GM20000 (cell line): ENCODE data around the gene SPI1.

Source experiments
- DNase-seq: peaks from one replicate; pipeline ENCODE4 v3.0.0; 2012; ENCODE audit warnings: low spot score
- TF ChIP-seq, protein P1 (sequence below): IDR thresholded peaks from 2 replicates; pipeline ENCODE4 v1.5.1; 2012; ENCODE audit warnings: mild to moderate bottlenecking, control low read depth; ENCODE audit errors: extremely low read depth, missing control alignments

Gene SPI1

GRCh38 chr11:47375020-47375419 lies 3.3 kb downstream of the SPI1 start:
- TF ChIP-seq, protein P1, sequence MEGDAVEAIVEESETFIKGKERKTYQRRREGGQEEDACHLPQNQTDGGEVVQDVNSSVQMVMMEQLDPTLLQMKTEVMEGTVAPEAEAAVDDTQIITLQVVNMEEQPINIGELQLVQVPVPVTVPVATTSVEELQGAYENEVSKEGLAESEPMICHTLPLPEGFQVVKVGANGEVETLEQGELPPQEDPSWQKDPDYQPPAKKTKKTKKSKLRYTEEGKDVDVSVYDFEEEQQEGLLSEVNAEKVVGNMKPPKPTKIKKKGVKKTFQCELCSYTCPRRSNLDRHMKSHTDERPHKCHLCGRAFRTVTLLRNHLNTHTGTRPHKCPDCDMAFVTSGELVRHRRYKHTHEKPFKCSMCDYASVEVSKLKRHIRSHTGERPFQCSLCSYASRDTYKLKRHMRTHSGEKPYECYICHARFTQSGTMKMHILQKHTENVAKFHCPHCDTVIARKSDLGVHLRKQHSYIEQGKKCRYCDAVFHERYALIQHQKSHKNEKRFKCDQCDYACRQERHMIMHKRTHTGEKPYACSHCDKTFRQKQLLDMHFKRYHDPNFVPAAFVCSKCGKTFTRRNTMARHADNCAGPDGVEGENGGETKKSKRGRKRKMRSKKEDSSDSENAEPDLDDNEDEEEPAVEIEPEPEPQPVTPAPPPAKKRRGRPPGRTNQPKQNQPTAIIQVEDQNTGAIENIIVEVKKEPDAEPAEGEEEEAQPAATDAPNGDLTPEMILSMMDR: no peak
- no peak for DNase-seq

- no peak for DNase-seq
- TF ChIP-seq, protein P1: no peak
Measured at GRCh38 chr11:47374720-47375019, 3.7 kb downstream of the SPI1 start.

DNA sequence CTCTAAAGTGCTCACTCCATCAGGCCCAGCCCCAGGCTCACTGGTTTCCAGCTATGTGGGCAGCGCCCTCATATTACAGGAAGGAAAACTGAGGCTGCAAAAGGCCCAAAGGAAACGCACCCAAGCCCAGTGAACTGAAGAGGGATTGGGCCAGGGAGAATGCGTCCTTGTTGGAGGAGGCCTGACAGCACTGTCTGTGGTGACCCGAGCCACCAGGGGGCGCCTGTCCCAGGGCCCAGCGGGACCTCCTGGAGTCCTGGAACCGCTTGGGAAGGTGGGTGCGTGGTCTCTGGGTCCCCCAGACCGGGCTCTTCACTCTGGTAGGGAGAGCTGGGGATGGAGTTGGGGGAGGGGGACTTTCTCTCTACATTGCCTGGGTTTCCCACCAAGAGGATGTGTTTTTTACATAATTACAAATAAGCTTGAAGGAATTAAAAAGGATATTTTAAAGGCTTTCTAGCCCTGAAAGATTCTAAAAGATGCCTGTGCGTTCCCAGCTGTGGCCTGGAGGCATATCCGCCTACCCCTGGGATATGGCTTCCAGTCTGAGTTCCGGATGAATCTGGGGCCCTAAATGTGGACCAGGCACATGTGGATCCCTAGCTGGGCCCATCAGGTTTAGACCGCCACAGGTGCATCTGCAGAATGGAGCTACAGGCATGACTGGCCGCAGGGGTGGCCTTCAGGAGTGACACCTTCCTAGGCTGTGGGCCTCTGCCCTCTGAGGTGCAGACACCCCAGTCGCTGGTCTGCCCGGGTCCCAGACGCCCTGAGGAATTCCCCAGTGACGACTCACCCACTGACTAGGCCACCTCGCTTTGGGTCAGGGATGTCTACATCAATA lies 4.2 kb downstream of the SPI1 start:
- DNase-seq: peak; percentile 80
- TF ChIP-seq, protein P1: peak; percentile 68

- no peak for DNase-seq
- TF ChIP-seq, protein P1: no peak
Measured at GRCh38 chr11:47372422-47372821, 5.9 kb downstream of the SPI1 start.

DNA sequence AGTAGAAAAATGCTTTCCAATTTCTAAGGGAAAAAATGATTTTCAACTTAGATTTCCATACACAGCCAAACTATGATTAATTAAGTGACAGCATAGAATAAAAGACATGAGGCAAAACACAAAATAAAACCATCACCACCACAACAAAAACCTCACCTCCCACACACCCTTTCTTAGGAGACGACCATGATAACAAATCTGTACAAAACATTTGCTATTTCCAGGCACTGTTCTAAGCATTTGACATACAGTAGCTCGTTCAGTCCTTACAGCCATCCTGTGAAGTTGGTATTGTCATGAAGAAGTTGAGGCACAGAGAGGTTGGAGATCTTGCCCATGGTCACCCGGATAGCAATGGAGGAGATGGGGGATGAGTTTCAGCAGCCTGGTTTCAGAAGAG lies 8.7 kb downstream of the SPI1 start:
- DNase-seq: no peak
- TF ChIP-seq, protein P1: no peak

DNA sequence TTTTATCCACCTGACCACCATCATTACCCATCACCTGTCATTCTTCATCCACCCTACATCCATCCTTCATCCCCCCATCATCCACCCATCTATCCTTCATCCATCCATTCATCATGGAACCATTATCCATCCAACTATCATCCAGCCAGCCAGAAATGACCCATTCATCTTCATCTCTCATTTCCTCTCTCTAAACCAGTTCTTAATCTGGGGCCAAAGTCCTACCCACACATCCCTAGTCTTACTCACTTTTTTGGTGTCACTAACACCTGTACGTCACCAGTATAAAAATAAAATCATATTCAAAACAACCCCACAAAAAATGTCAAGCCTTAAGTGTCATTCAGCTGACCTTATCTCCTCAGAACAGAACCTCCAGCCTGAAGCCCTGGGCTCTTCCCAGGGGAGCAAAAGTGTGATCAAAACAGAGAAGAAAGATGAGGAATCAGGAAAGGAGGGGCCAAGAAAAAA lies 12.3 kb downstream of the SPI1 start:
- TF ChIP-seq, protein P1: no peak
- DNase-seq: no peak

DNA sequence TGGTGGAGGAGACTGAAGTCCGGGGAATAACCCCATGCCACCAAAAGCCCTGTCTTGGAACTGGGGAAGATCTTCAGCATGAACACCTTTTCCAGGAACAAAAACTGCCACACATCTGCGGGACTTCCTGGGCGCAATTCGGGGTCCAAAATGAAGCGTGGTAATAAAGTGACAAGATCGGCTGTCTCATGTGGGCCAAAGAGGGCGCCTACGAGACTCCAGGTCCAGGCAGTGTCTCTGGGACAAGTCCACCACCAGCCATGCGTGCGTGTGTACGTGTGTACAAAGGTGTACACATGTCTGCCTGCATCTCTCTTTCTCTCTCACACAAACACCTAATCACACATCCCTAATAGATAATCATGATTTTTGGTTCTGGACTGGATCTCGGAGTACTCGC lies 16.9 kb downstream of the SPI1 start:
- DNase-seq: no peak
- TF ChIP-seq, protein P1: no peak
